Effector memory CD8-positive, alpha-beta T cell (primary cell): Measurements from ENCODE around the gene NBPF20.
A peak's percentile ranks its signal among the peaks of the same experiment; 100 is the strongest.
"Not testable (repeated sequence)": the region's sequence is repeated elsewhere in the genome, so short reads cannot be mapped to it uniquely, and the experiment has no call there.

Experiments used
- ATAC-seq: fragments of 150-1000 bp; cut with Tn5 transposase; replicated peaks from 2 replicates; pipeline ENCODE4 v1.10.0; 2021; ENCODE audit warnings: mild to moderate bottlenecking, moderate library complexity
- DNase-seq, 3 experiments: peaks; one replicate each; pipeline ENCODE4 v3.0.0; 2021
- H3K27ac Mint-ChIP-seq, 2 donors: one replicate each; pipeline ENCODE4 v1.8.0; 2022; ENCODE audit warnings: mild to moderate bottlenecking in 2 of 2, mixed read lengths in 2 of 2, moderate library complexity in 2 of 2
- H3K27me3 Mint-ChIP-seq, 2 donors: one replicate each; pipeline ENCODE4 v1.8.0; 2022; ENCODE audit warnings: mixed read lengths in 2 of 2
- H3K36me3 Mint-ChIP-seq: one replicate; pipeline ENCODE4 v1.8.0; 2022; ENCODE audit warnings: mild to moderate bottlenecking, moderate library complexity, mixed read lengths; ENCODE audit not compliant: insufficient read depth
- H3K4me1 Mint-ChIP-seq, 2 donors: one replicate each; pipeline ENCODE4 v1.8.0; 2022; ENCODE audit warnings: low read depth in 2 of 2, mixed read lengths in 2 of 2
- H3K4me3 Mint-ChIP-seq, 2 donors: one replicate each; pipeline ENCODE4 v1.8.0; 2022; ENCODE audit warnings: mild to moderate bottlenecking in 2 of 2, mixed read lengths in 2 of 2, moderate library complexity in 2 of 2
- H3K9me3 Mint-ChIP-seq, 2 donors: one replicate each; pipeline ENCODE4 v1.8.0; 2022; ENCODE audit warnings: mixed read lengths in 2 of 2
- total RNA-seq, 9 experiments: gene quantifications; one replicate each; lab custom pipeline; 2026; lab: John Stamatoyannopoulos, UW

The NBPF20 gene
- total RNA-seq = 4.1 to 14.5 (median 5.7) reads per million in 9 experiments

- peak within 1 kb of the TSS; percentile 80 to 85 for H3K27ac Mint-ChIP-seq
- peaks cover 6 to 14% of the 10 kb centered on the region in 2 donors for H3K9me3 Mint-ChIP-seq
- peak within 1 kb of the TSS; percentile 93 to 96 for H3K4me3 Mint-ChIP-seq
- no peaks in the 10 kb centered on the region for H3K36me3 Mint-ChIP-seq
- H3K4me1 Mint-ChIP-seq = peaks cover 9 to 11% of the 10 kb centered on the region in 2 donors
- H3K27me3 Mint-ChIP-seq = peaks cover 36 to 43% of the 10 kb centered on the region in 2 donors
- DNase-seq (peak; percentile 63 to 65 (median 63)), ATAC-seq (peak; percentile 84)
Measured at GRCh38 chr1:145425436-145426029, at the start of gene NBPF20. Gene NBPF20, minus strand, starts transcription at chr1:145425603. Its CDS starts 20,331 bp downstream, at chr1:145405272.

GRCh38 chr1:145474837-145475368 lies 49.5 kb upstream of the NBPF20 start:
- not testable (repeated sequence) for DNase-seq, ATAC-seq, H3K36me3 Mint-ChIP-seq, H3K4me1 Mint-ChIP-seq, H3K27ac Mint-ChIP-seq, H3K9me3 Mint-ChIP-seq
- H3K27me3 Mint-ChIP-seq = peaks cover 10 to 13% of the 10 kb centered on the region in 2 donors
- peak overlapping the region; percentile 46 to 61 for H3K4me3 Mint-ChIP-seq

GRCh38 chr1:145472731-145473130 lies 47.3 kb upstream of the NBPF20 start:
- not testable (repeated sequence) for H3K9me3 Mint-ChIP-seq, ATAC-seq, H3K36me3 Mint-ChIP-seq, H3K27ac Mint-ChIP-seq, H3K4me3 Mint-ChIP-seq, H3K4me1 Mint-ChIP-seq, DNase-seq
- peaks cover 10 to 13% of the 10 kb centered on the region in 2 donors for H3K27me3 Mint-ChIP-seq

- peaks cover 10 to 13% of the 10 kb centered on the region in 2 donors for H3K27me3 Mint-ChIP-seq
- ATAC-seq = peak; percentile 17
- not testable (repeated sequence) for H3K9me3 Mint-ChIP-seq, DNase-seq, H3K27ac Mint-ChIP-seq, H3K4me1 Mint-ChIP-seq, H3K36me3 Mint-ChIP-seq, H3K4me3 Mint-ChIP-seq
Measured at GRCh38 chr1:145471365-145471764, 46.0 kb upstream of the NBPF20 start.

- DNase-seq = peak; percentile 60 to 80 (median 64)
- H3K4me1 Mint-ChIP-seq, H3K27me3 Mint-ChIP-seq, H3K9me3 Mint-ChIP-seq: not testable (repeated sequence)
- Mint-ChIP-seq H3K36me3 (peaks cover 11% of the 10 kb centered on the region), H3K4me3 (peak overlapping the region; percentile 80 to 90), H3K27ac (peak overlapping the region; percentile 92 to 99)
- peak; percentile 80 for ATAC-seq
Measured at GRCh38 chr1:145465405-145466144, 40.2 kb upstream of the NBPF20 start.

- H3K27me3 Mint-ChIP-seq, DNase-seq, H3K9me3 Mint-ChIP-seq, H3K4me1 Mint-ChIP-seq: not testable (repeated sequence)
- ATAC-seq = peak; percentile 9
- Mint-ChIP-seq H3K36me3 (peaks cover 11% of the 10 kb centered on the region), H3K27ac (peak overlapping the region; percentile 92 to 99), H3K4me3 (peak overlapping the region; percentile 80 to 90)
Measured at GRCh38 chr1:145464708-145465336, 39.4 kb upstream of the NBPF20 start.

- ATAC-seq, H3K4me1 Mint-ChIP-seq, H3K9me3 Mint-ChIP-seq, H3K4me3 Mint-ChIP-seq, DNase-seq, H3K27ac Mint-ChIP-seq: not testable (repeated sequence)
- Mint-ChIP-seq H3K27me3 (peaks cover 10 to 14% of the 10 kb centered on the region in 2 donors), H3K36me3 (peaks cover 11% of the 10 kb centered on the region)
Measured at GRCh38 chr1:145464017-145464416, 38.6 kb upstream of the NBPF20 start.

GRCh38 chr1:145460684-145461083 lies 35.3 kb upstream of the NBPF20 start:
- H3K27me3 Mint-ChIP-seq = peaks cover 11 to 17% of the 10 kb centered on the region in 2 donors
- H3K27ac Mint-ChIP-seq, H3K4me1 Mint-ChIP-seq, H3K9me3 Mint-ChIP-seq, DNase-seq, ATAC-seq, H3K36me3 Mint-ChIP-seq, H3K4me3 Mint-ChIP-seq: not testable (repeated sequence)

GRCh38 chr1:145460048-145460447 lies 34.6 kb upstream of the NBPF20 start:
- not testable (repeated sequence) for DNase-seq, H3K4me1 Mint-ChIP-seq, ATAC-seq, H3K4me3 Mint-ChIP-seq, H3K27ac Mint-ChIP-seq, H3K9me3 Mint-ChIP-seq, H3K36me3 Mint-ChIP-seq
- H3K27me3 Mint-ChIP-seq = peaks cover 11 to 17% of the 10 kb centered on the region in 2 donors

- not testable (repeated sequence) for H3K36me3 Mint-ChIP-seq, H3K9me3 Mint-ChIP-seq, DNase-seq, H3K4me3 Mint-ChIP-seq, H3K27ac Mint-ChIP-seq, ATAC-seq, H3K4me1 Mint-ChIP-seq
- H3K27me3 Mint-ChIP-seq = peaks cover 11 to 21% of the 10 kb centered on the region in 2 donors
Measured at GRCh38 chr1:145459591-145459990, 34.2 kb upstream of the NBPF20 start.

- DNase-seq, H3K4me1 Mint-ChIP-seq, H3K9me3 Mint-ChIP-seq, H3K27ac Mint-ChIP-seq, ATAC-seq, H3K36me3 Mint-ChIP-seq: not testable (repeated sequence)
- Mint-ChIP-seq H3K4me3 (peak overlapping the region in 1 of 2 donors; percentile 46), H3K27me3 (peaks cover 11 to 27% of the 10 kb centered on the region in 2 donors)
Measured at GRCh38 chr1:145459063-145459462, 33.7 kb upstream of the NBPF20 start.

GRCh38 chr1:145454824-145455177 lies 29.4 kb upstream of the NBPF20 start:
- H3K4me3 Mint-ChIP-seq, H3K9me3 Mint-ChIP-seq, DNase-seq, H3K4me1 Mint-ChIP-seq, H3K27ac Mint-ChIP-seq, ATAC-seq, H3K36me3 Mint-ChIP-seq: not testable (repeated sequence)
- peaks cover 14 to 30% of the 10 kb centered on the region in 2 donors for H3K27me3 Mint-ChIP-seq
